ENCODE data around the gene GPRIN2.

GPRIN2 gene

DNA sequence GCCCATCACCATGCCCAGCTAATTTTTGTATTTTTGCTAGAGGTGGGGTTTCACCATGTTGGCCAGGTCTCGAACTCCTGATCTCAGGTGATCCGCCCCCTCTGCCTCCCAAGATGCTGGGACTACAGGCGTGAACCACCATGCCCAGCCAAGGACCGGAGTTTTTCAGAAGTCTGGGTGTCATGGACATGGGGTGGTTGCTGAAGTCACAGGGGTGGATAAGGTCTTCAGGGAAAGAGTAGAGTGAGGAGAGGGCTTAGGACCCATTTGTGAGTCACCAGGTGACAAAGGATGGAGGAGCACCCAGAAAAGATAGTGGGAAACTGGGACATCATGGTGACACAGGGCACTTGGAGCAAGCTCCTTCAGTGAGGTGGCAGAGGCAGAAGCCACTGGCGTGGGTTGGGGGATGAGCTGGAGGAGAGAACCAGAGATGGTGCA, 2.8 kb upstream of the GPRIN2 start:
- no peak overlapping the region for H3K27ac ChIP-seq (ENCODE audit: low read depth, low read length)
- peaks cover 17% of the 10 kb centered on the region for H3K27me3 ChIP-seq (ENCODE audit: control insufficient read depth, insufficient read depth, low read length)
- no peaks in the 10 kb centered on the region for H3K4me1 ChIP-seq (ENCODE audit: control insufficient read depth, insufficient read depth, low read length)
- no peak overlapping the region for H3K4me3 ChIP-seq (ENCODE audit: low read length)
- no peaks in the 10 kb centered on the region for H3K36me3 ChIP-seq (ENCODE audit: control insufficient read depth, insufficient read depth, low read length)
- no peak overlapping the region for H3K9ac ChIP-seq (ENCODE audit: low read length)

DNA sequence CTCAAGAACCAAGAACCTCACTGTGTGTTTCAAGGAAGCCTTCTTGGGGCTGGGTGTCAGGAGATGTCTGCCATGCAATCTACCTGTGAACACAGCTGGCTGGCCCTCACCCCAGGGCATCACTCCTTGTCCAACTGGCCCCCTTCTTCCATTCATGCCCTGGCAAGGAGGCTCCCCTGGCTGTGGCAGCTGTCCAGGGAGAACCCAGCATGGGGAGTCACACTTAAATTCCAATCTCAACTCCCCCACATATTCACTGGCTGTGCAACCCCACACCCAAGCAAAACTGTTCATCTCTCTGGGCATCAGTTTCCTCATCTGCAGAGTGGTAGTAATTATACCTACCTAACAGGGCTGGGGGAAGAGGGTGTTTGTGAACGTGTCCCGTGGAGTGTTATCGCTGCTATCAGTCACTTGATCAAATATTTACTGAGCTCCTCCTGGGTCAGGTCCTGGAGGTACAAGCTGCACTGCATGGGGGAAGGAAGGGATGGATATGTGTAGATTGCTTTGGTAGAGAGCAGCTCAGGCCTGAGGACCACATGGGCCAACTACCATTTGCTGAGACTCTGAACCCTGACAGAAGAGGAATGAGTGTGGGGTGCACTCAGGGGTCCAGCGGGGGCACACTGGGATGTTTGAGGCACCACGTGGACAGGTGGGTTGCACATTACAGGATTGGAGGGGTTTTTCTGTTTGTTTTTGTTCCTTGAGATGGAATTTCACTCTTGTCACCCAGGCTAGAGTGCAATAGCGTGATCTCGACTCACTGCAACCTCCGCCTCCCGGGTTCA, 2.1 kb upstream of the GPRIN2 start:
- H3K36me3 ChIP-seq (ENCODE audit: control insufficient read depth, insufficient read depth, low read length) = no peaks in the 10 kb centered on the region
- H3K27me3 ChIP-seq (ENCODE audit: control insufficient read depth, insufficient read depth, low read length) = peaks cover 17% of the 10 kb centered on the region
- no peaks in the 10 kb centered on the region for H3K4me1 ChIP-seq (ENCODE audit: control insufficient read depth, insufficient read depth, low read length)
- H3K27ac ChIP-seq (ENCODE audit: low read depth, low read length) = no peak overlapping the region
- H3K9ac ChIP-seq (ENCODE audit: low read length) = no peak overlapping the region
- no peak overlapping the region for H3K4me3 ChIP-seq (ENCODE audit: low read length)

DNA sequence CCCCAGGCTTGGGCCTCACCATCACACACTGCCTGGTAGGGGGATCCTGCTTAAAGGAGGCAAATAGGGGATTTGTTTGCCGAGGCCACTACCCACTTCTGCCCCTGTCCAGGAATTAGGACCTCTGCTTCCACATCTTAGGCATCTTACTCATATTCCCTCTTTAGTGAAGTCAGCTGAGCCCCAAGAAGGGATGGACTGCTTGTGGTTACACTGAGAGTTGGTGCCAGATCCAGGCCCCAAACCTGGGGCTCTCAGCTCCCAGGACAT, 1.6 kb upstream of the GPRIN2 start:
- Histone ChIP-seq H3K4me1 (ENCODE audit: control insufficient read depth, insufficient read depth, low read length) (no peaks in the 10 kb centered on the region), H3K36me3 (ENCODE audit: control insufficient read depth, insufficient read depth, low read length) (no peaks in the 10 kb centered on the region), H3K27ac (ENCODE audit: low read depth, low read length) (no peak overlapping the region), H3K27me3 (ENCODE audit: control insufficient read depth, insufficient read depth, low read length) (peaks cover 17% of the 10 kb centered on the region), H3K9ac (ENCODE audit: low read length) (no peak overlapping the region), H3K4me3 (ENCODE audit: low read length) (no peak overlapping the region)

DNA sequence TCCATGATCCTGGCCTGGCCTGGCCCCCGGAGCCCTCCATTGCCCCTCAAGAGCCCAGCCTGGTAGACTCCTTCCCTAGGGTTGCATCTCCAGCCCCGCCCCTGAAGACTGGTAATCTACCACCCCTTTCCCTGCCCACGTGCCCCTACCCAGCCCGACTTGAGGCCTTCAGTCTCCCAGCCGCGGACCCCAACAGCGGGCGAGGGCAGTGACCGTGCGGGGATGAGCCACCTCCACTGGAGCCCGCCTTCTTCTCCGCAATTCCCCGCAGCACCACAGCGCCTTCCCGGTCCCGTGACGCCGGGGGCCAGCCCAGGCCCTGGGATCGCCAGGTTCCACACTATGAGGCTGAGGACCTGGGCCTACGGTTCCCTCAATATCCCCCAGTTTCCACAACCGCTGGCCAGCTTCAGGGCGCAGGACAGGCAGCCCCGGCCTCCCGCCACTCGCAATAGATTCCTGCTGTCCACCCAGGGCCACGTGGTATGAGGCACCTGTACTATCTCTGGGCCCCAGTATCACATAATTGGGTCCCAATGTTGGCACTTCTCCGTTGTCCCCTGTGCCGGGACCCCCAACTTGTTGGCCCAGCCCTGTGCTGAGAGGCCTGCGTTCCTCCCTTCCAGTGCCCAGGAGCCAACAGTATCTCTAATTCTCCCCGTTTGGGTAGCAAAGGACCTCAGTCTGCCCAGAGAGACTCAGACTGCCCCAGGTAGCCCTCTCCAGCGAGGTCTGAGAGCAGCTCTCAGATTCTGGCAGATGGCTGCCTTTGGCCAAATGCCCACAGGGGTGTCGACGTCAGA, 1.1 kb upstream of the GPRIN2 start:
- H3K4me3 ChIP-seq (ENCODE audit: low read length) = no peak overlapping the region
- no peaks in the 10 kb centered on the region for H3K36me3 ChIP-seq (ENCODE audit: control insufficient read depth, insufficient read depth, low read length)
- H3K27me3 ChIP-seq (ENCODE audit: control insufficient read depth, insufficient read depth, low read length) = peaks cover 17% of the 10 kb centered on the region

DNA sequence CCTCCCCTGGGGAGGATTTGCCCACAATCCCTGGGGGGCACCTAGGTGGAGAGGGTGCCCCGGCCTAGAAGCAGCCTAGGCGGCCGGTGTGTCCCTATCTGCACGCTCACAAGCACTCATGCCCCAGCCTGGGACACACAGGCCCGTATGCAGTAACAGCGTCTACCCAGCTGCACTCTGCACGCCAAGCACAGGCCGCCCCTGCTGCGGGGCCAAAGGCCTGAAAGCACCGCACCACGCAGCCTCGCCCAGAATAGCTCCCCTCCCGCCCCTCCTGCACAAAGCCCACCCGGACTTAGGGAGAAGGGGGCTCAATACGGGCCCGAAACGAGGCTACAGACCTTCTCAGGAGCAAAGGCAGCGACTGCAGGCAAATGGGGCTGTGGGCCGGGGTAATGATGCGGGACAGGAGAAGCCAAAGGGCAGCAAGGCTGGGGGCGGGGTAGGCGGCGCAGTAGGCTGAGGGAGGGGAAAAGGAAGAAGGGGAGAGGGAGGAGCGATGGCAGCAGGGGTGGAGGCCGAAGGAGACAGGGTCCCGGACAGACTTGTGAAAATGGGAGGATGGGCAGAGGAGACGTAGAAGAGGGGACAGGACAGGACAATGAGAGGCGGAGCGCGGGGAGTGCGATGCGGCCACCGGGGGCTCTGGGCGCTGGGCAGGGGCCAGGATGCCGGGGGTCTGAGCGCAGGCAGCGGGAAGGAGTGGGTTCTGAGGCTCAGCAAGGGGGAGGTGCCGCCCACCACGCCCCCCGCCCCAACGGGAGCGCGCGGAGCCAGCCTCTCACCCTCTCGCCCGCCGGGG, 544 bp downstream of the GPRIN2 start:
- H3K27ac ChIP-seq (ENCODE audit: low read depth, low read length) = no peak overlapping the region
- H3K4me1 ChIP-seq (ENCODE audit: control insufficient read depth, insufficient read depth, low read length) = no peaks in the 10 kb centered on the region
- peaks cover 2% of the 10 kb centered on the region for H3K36me3 ChIP-seq (ENCODE audit: control insufficient read depth, insufficient read depth, low read length)
- H3K4me3 ChIP-seq (ENCODE audit: low read length) = peak overlapping the region; percentile 56
- no peak overlapping the region for H3K9ac ChIP-seq (ENCODE audit: low read length)
- peaks cover 17% of the 10 kb centered on the region for H3K27me3 ChIP-seq (ENCODE audit: control insufficient read depth, insufficient read depth, low read length)

More for the DNA sequence above, 1.1 kb upstream of the GPRIN2 start:
- H3K27ac ChIP-seq (ENCODE audit: low read depth, low read length) = no peak overlapping the region
- no peak overlapping the region for H3K9ac ChIP-seq (ENCODE audit: low read length)
- no peaks in the 10 kb centered on the region for H3K4me1 ChIP-seq (ENCODE audit: control insufficient read depth, insufficient read depth, low read length)

DNA sequence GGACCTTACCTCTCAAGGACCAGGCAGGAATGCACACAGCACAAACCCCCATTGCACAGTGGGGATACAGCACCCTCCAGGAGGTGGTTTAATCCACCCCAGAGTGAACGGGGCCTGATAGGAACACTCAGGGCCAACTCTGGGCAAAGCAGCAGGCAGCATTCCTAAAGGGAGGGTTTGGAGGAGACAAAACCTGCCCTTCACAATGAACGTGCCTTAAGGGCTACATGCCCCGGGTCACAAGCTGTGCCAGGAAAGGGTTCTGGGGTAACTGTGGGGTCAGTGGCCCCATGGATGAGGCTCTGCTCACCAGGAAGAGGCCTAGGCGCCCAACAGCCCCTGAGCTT, 1.1 kb downstream of the GPRIN2 start:
- Histone ChIP-seq H3K4me3 (ENCODE audit: low read length) (peak overlapping the region; percentile 56), H3K9ac (ENCODE audit: low read length) (no peak overlapping the region), H3K4me1 (ENCODE audit: control insufficient read depth, insufficient read depth, low read length) (no peaks in the 10 kb centered on the region), H3K27me3 (ENCODE audit: control insufficient read depth, insufficient read depth, low read length) (peaks cover 13% of the 10 kb centered on the region), H3K36me3 (ENCODE audit: control insufficient read depth, insufficient read depth, low read length) (peaks cover 2% of the 10 kb centered on the region), H3K27ac (ENCODE audit: low read depth, low read length) (no peak overlapping the region)

DNA sequence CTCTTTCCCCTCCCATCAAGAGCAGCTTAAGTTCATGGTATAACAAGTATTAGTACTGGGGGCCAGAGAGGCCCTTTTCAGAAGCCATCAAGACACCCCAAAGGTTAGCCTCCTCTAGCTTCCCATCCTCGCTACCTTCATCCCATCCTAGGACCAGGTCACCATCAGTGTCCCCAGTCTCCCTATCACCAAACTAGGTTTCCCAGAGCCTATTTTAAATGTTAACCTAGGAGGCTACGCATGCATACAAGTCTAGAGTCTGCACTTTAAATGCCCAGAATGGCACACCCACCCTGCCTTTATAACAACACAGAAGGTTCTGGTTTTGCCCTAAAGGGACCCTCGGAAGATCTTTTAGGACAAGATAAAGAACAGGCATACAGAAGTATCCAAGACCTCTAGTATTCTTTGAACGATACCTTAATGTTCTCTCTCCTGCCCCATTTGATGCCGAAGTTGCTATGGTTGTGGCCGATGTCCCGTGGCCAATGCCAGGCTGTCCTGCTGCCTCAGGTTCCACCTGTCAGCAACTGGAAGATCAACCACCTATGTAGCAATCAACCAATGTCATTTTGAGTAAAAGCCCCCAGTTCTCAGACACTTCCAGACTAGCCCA, 2.2 kb downstream of the GPRIN2 start:
- no peak overlapping the region for H3K4me3 ChIP-seq (ENCODE audit: low read length)
- no peak overlapping the region for H3K9ac ChIP-seq (ENCODE audit: low read length)
- H3K27ac ChIP-seq (ENCODE audit: low read depth, low read length) = no peak overlapping the region
- H3K27me3 ChIP-seq (ENCODE audit: control insufficient read depth, insufficient read depth, low read length) = peaks cover 12% of the 10 kb centered on the region
- peaks cover 2% of the 10 kb centered on the region for H3K36me3 ChIP-seq (ENCODE audit: control insufficient read depth, insufficient read depth, low read length)
- H3K4me1 ChIP-seq (ENCODE audit: control insufficient read depth, insufficient read depth, low read length) = no peaks in the 10 kb centered on the region

DNA sequence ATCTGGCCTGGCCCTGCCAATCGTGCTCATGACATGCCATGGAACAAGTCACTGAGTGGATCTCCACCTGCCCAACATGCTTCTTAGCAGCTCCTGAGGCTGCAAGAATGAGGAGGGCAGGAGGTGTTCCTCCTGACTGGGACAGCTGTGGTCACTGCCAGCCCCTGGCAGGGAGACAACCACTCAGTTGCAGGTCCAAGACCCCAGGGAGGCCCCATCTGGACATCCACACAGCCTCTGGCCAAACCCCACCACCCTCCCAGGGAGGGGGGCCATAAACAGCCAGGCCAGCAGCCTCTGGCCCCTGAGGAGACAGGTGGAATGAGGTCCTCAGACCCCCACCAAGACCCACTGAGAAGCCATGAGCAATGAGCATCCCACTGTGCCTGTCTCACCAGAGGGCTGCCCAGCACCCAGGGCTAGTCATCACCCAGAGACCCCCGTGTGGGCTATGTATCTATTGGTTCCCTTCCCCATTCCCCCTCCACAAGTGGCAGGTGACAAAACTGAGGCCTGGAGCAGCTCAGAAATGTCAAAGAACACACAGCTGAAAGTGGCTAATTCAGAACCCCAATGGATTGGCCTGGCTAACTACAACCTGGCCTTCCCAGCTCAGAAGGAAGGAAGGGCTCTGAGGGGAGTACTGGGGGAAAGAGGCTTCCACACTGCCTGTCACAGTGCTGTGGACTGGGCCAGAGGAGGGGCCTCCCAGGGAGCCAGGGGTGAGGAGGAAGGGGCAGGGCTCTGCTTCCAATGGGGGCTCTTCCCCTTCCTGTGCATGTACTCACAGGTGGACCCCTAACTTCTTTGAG, 3.0 kb downstream of the GPRIN2 start:
- Histone ChIP-seq H3K36me3 (ENCODE audit: control insufficient read depth, insufficient read depth, low read length) (peaks cover 2% of the 10 kb centered on the region), H3K27ac (ENCODE audit: low read depth, low read length) (no peak overlapping the region), H3K4me3 (ENCODE audit: low read length) (no peak overlapping the region), H3K4me1 (ENCODE audit: control insufficient read depth, insufficient read depth, low read length) (no peaks in the 10 kb centered on the region), H3K9ac (ENCODE audit: low read length) (no peak overlapping the region), H3K27me3 (ENCODE audit: control insufficient read depth, insufficient read depth, low read length) (peaks cover 12% of the 10 kb centered on the region)

DNA sequence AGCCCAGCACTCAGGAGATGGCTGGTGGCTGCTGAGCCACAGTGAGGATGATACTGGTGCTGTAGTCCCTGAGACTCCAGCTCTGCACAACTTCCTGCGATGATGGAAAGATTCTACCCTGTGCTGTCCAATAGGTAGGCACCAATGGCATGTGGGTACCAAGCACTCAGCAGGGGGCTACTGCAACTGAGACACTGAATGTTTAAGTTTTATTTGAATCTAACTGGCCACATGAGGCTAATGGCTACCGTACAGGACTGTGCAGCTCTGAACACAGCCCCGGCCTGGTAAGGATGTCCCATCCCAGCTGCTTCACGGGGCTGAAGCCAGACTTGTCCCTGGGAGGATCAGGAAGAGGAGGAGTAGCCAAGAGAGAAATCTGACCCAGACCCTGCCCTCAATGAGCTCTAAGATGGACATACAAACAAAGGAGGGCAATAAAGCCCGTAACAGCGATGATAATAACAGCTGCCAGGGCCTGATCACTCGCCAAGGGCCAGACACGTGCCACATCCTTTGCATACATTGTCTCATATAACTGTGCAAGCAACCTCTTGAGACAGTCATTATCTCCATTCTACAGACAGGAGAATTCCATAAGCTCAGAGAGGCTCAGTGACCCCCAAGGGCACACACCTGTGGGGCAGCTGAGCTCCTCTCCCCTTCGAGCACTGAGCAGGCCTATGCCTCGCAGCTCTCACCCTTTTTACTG, 3.8 kb downstream of the GPRIN2 start:
- Histone ChIP-seq H3K4me1 (ENCODE audit: control insufficient read depth, insufficient read depth, low read length) (no peaks in the 10 kb centered on the region), H3K27me3 (ENCODE audit: control insufficient read depth, insufficient read depth, low read length) (peaks cover 12% of the 10 kb centered on the region), H3K9ac (ENCODE audit: low read length) (no peak overlapping the region)

DNA sequence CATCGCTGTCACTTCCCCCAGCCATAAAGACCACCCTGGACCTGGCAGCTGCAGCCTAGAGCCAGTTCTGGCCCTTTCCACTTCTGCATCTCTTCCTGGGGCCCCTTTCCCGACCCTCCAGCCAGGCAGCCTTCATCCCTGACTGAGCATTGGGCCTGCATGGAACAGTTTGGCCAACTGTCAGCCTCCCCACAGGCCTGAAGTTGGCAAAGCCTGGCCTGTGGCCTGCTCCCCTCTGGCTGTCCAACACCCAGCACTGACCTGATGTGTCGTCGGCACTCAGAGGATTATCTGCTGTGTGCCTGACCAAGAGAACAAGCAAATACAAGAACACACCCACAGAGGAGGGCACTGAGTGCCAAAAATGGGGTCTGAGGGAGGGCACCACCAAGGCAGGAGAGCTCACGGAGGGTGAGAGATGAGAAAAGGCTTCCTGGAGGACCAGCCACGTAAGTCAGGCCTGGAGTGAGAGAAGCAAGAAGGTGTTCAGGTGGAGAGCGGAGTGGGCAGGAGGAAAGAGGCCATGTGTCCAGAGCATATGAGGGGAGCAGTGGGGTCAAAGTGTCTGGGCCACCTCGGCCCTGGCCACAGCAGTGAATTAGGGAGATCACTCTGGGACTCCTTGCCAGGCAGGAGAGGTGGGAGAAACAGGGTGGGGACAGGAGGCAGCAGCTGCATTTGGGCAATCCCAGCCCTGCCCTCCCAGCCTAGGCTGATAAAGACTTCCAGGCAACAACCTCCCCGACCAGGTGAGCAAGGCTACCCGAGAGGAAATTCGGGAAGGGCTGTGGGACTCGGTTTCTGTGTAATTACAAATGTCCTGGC, 4.5 kb downstream of the GPRIN2 start:
- H3K4me3 ChIP-seq (ENCODE audit: low read length) = no peak overlapping the region
- H3K27me3 ChIP-seq (ENCODE audit: control insufficient read depth, insufficient read depth, low read length) = peaks cover 9% of the 10 kb centered on the region
- no peak overlapping the region for H3K27ac ChIP-seq (ENCODE audit: low read depth, low read length)
- no peak overlapping the region for H3K9ac ChIP-seq (ENCODE audit: low read length)
- H3K36me3 ChIP-seq (ENCODE audit: control insufficient read depth, insufficient read depth, low read length) = peaks cover 2% of the 10 kb centered on the region
- H3K4me1 ChIP-seq (ENCODE audit: control insufficient read depth, insufficient read depth, low read length) = no peaks in the 10 kb centered on the region

More for the DNA sequence above, 3.8 kb downstream of the GPRIN2 start:
- Histone ChIP-seq H3K36me3 (ENCODE audit: control insufficient read depth, insufficient read depth, low read length) (peaks cover 2% of the 10 kb centered on the region), H3K27ac (ENCODE audit: low read depth, low read length) (no peak overlapping the region), H3K4me3 (ENCODE audit: low read length) (no peak overlapping the region)
